MM.1S (cell line): Measurements from ENCODE around the gene PNKP.

Source experiments
- DNase-seq: peaks from one replicate; pipeline ENCODE4 v3.0.0-alpha.2; 2015
- H2AFZ ChIP-seq: fragments of 300-600 bp; sonication (generic); 2 replicates; pipeline ENCODE4 v1.6.0; 2016; ENCODE audit warnings: antibody characterized with exemption, low read length
- H3F3A ChIP-seq: fragments of 300-600 bp; sonication (generic); 2 replicates; pipeline ENCODE4 v1.6.1; 2016; ENCODE audit warnings: mild to moderate bottlenecking, antibody characterized with exemption, low read length, moderate library complexity, mixed read lengths; ENCODE audit not compliant: insufficient read depth
- H3K27ac ChIP-seq: fragments of 300-600 bp; sonication (generic); 2 replicates; pipeline ENCODE4 v1.5.1; 2016; ENCODE audit warnings: mild to moderate bottlenecking, low read length
- H3K27me3 ChIP-seq: fragments of 300-600 bp; sonication (generic); replicated peaks from 2 replicates; pipeline ENCODE4 v1.6.0; 2016; ENCODE audit warnings: low read length; ENCODE audit not compliant: insufficient read depth
- H3K36me3 ChIP-seq: fragments of 300-600 bp; sonication (generic); replicated peaks from 2 replicates; pipeline ENCODE4 v1.6.1; 2016; ENCODE audit warnings: mild to moderate bottlenecking, low read length, mixed read lengths; ENCODE audit not compliant: insufficient read depth
- H3K4me1 ChIP-seq: fragments of 300-600 bp; sonication (generic); 2 replicates; pipeline ENCODE4 v1.6.1; 2016; ENCODE audit warnings: low read length, mixed read lengths
- H3K4me2 ChIP-seq: fragments of 300-600 bp; sonication (generic); 2 replicates; pipeline ENCODE4 v1.6.0; 2016; ENCODE audit warnings: low read depth, low read length
- H3K4me3 ChIP-seq: fragments of 300-600 bp; sonication (generic); 2 replicates; pipeline ENCODE4 v1.5.1; 2016; ENCODE audit warnings: low read length, mixed read lengths
- H3K79me2 ChIP-seq: fragments of 300-600 bp; sonication (generic); 2 replicates; pipeline ENCODE4 v1.6.1; 2016; ENCODE audit warnings: mixed run types, low read length, mixed read lengths
- H3K9ac ChIP-seq: fragments of 300-600 bp; sonication (generic); 2 replicates; pipeline ENCODE4 v1.6.1; 2016; ENCODE audit warnings: low read length, mixed read lengths
- H3K9me2 ChIP-seq: fragments of 300-600 bp; sonication (generic); replicated peaks from 2 replicates; pipeline ENCODE4 v1.6.1; 2016; ENCODE audit warnings: mild to moderate bottlenecking, low read length, mixed read lengths; ENCODE audit not compliant: insufficient read depth
- H3K9me3 ChIP-seq: fragments of 300-600 bp; sonication (generic); replicated peaks from 2 replicates; pipeline ENCODE4 v1.6.1; 2016; ENCODE audit warnings: mild to moderate bottlenecking, low read length, mixed read lengths; ENCODE audit not compliant: insufficient read depth
- H4K20me1 ChIP-seq: fragments of 300-600 bp; sonication (generic); 2 replicates; pipeline ENCODE4 v1.6.1; 2016; ENCODE audit warnings: mild to moderate bottlenecking, low read length, moderate library complexity, mixed read lengths; ENCODE audit not compliant: insufficient read depth
- EZH2 ChIP-seq: fragments of 300-600 bp; sonication (generic); optimal IDR thresholded peaks from 2 replicates; pipeline ENCODE3; 2017; ENCODE audit warnings: low read depth, mild to moderate bottlenecking, antibody characterized with exemption, low read length, mixed read lengths
- EZH2phosphoT487 ChIP-seq: fragments of 300-600 bp; sonication (generic); IDR thresholded peaks from 2 replicates; pipeline ENCODE4 v1.6.1; 2018; ENCODE audit warnings: antibody characterized with exemption, low read length
- TF ChIP-seq, protein P1 (sequence below): fragments of 300-600 bp; sonication (generic); IDR thresholded peaks from 2 replicates; pipeline ENCODE4 v1.5.1; 2016; ENCODE audit warnings: antibody characterized with exemption, low read length, mixed read lengths

PNKP gene

DNA sequence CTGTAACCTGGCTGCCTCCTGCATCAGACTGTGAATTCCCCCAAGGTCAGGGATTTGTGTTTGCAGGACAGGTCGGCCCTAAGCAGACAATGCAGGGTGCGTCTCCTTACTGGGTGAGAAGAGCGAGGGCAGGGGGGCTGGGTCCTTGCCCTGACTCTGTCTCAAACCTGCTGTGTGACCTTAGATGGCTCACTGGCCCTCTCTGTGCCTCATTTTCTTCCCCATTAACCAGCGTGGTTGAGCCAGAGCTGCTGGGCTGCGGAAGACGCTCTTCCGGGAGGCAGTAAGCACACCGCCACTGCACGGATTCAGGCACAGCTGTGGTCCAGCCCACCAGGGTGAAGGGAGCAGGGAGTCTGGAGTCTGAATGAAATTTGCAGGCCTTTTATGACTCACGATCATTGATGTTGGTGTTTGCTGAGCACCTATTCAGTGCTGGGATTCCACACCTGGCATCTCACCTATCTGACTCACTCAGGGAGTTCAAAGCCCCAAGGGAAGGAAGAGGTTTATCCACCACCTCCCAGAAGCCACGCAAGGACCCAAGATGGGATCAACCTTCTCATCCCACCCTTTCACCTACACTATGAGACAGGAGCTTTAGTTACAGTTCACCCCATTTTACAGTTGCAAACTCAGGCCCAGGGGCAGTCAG lies 7.3 kb upstream of the PNKP start:
- Histone ChIP-seq H3K9me3 (no peaks in the 10 kb centered on the region), H3K9me2 (no peaks in the 10 kb centered on the region), H3K4me2 (0 out of 2 replicates have a peak overlapping the region, but pooled peaks have one; percentile 95), H2AFZ (no peak overlapping the region), H3K36me3 (no peaks in the 10 kb centered on the region), H4K20me1 (no peaks in the 10 kb centered on the region), H3K79me2 (peaks cover 60% of the 10 kb centered on the region), H3K4me3 (no peak overlapping the region), H3K27me3 (no peaks in the 10 kb centered on the region), H3K9ac (no peak overlapping the region; the same call in 1 of the 2 replicates), H3K4me1 (peaks cover 16% of the 10 kb centered on the region), H3F3A (peaks cover 12% of the 10 kb centered on the region; the same call in 1 of the 2 replicates), H3K27ac (no peak overlapping the region)
- TF ChIP-seq, protein P1, sequence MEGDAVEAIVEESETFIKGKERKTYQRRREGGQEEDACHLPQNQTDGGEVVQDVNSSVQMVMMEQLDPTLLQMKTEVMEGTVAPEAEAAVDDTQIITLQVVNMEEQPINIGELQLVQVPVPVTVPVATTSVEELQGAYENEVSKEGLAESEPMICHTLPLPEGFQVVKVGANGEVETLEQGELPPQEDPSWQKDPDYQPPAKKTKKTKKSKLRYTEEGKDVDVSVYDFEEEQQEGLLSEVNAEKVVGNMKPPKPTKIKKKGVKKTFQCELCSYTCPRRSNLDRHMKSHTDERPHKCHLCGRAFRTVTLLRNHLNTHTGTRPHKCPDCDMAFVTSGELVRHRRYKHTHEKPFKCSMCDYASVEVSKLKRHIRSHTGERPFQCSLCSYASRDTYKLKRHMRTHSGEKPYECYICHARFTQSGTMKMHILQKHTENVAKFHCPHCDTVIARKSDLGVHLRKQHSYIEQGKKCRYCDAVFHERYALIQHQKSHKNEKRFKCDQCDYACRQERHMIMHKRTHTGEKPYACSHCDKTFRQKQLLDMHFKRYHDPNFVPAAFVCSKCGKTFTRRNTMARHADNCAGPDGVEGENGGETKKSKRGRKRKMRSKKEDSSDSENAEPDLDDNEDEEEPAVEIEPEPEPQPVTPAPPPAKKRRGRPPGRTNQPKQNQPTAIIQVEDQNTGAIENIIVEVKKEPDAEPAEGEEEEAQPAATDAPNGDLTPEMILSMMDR, result no peak
- TF ChIP-seq EZH2phosphoT487 (no peak), EZH2 (no peak)
- DNase-seq, result no peak

DNA sequence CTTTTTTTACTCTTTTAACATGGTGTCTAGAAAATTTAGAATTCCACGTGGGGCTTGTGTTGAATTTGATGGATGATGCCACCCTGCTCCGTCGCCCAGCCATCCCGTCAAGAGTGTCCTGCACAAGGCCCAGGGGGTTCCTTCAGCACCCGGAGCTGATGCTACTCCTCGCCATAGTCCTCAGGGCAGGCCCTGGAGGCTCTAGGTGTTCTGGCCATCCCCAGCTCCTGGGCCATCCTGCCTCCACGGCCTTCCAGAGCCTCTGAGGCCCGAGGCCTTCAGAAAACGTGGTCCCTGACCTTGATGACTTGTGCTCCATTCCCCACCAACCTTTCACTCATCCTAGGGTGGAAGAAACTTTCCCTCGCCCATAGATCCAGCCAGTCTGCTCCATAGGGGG lies 6.5 kb upstream of the PNKP start:
- Histone ChIP-seq H3K9me3 (no peaks in the 10 kb centered on the region), H3K27me3 (no peaks in the 10 kb centered on the region), H3K27ac (no peak overlapping the region), H3F3A (peaks cover 11% of the 10 kb centered on the region; the same call in 1 of the 2 replicates), H3K36me3 (no peaks in the 10 kb centered on the region), H3K4me1 (peaks cover 19% of the 10 kb centered on the region), H2AFZ (no peak overlapping the region), H3K9me2 (no peaks in the 10 kb centered on the region), H3K79me2 (peaks cover 52% of the 10 kb centered on the region), H4K20me1 (no peaks in the 10 kb centered on the region), H3K4me2 (no peak overlapping the region), H3K4me3 (no peak overlapping the region), H3K9ac (no peak overlapping the region)
- TF ChIP-seq, protein P1, result no peak
- TF ChIP-seq EZH2phosphoT487 (no peak), EZH2 (no peak)
- no peak for DNase-seq

DNA sequence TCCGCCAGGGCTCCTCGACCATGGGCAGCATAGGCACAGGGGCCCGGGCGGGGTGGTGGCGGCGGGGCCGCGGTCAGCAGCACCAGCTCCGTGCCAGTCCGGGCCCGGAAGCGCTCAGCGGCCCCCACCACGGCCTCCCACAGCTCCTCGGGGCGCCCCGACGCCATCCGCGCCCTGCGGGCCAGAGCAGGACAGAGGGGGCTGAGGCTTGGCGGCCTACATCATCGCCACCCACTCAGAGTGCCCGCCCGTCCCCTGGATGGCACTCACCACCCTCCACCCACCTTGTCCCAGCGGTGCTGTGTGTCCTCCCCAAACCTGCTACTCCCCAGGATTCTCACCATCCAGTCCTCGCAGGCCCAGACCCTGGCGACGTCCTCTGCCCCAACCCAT lies 5.7 kb upstream of the PNKP start:
- Histone ChIP-seq H3K27ac (no peak overlapping the region), H3K79me2 (peaks cover 45% of the 10 kb centered on the region), H2AFZ (no peak overlapping the region), H3K4me3 (no peak overlapping the region), H3K9me3 (no peaks in the 10 kb centered on the region), H3K9me2 (no peaks in the 10 kb centered on the region), H3K9ac (no peak overlapping the region), H4K20me1 (no peaks in the 10 kb centered on the region), H3F3A (peaks cover 18% of the 10 kb centered on the region; the same call in 1 of the 2 replicates), H3K36me3 (no peaks in the 10 kb centered on the region), H3K4me2 (no peak overlapping the region), H3K4me1 (peaks cover 25% of the 10 kb centered on the region), H3K27me3 (no peaks in the 10 kb centered on the region)
- DNase-seq, result no peak
- TF ChIP-seq EZH2, result no peak
- no peak for TF ChIP-seq EZH2phosphoT487
- TF ChIP-seq, protein P1, result no peak
